Inferior parietal cortex (tissue), 1 donor: ENCODE results near the gene LCE3B.
"Not testable (repeated sequence)": the region's sequence is repeated elsewhere in the genome, so short reads cannot be mapped to it uniquely, and the experiment has no call there.

Experiments used
- DNase-seq: peaks from one replicate; pipeline ENCODE4 v3.0.0-alpha.2; 2016; ENCODE audit errors: extremely low spot score

Gene LCE3B

GRCh38 chr1:152613511-152613910 is at the start of gene LCE3B:
Gene LCE3B, plus strand, starts transcription at chr1:152613811. Its CDS starts 0 bp downstream, at chr1:152613811.
- no peak for DNase-seq

DNA sequence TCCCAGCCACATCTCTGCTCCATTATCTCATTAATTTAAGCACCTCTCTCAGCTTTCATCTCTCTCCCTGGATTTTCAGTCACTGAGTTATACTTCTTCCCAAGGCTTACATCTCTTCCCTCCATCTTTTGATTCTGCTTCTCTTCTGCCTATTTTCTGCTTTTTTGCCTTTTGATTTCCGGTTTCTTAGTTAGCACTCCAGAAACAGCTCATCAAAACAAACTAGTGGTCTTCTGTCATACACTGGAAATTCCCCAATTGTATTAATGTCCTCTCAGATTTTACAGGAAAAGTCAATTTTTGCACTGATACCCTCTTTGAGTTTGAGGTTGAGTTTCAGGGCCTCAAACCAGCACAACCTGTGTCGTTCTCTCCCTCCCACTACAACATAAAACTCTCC is 48.5 kb upstream of the LCE3B start:
- no peak for DNase-seq

GRCh38 chr1:152565535-152566215 is 47.9 kb upstream of the LCE3B start:
- DNase-seq: no peak

DNA sequence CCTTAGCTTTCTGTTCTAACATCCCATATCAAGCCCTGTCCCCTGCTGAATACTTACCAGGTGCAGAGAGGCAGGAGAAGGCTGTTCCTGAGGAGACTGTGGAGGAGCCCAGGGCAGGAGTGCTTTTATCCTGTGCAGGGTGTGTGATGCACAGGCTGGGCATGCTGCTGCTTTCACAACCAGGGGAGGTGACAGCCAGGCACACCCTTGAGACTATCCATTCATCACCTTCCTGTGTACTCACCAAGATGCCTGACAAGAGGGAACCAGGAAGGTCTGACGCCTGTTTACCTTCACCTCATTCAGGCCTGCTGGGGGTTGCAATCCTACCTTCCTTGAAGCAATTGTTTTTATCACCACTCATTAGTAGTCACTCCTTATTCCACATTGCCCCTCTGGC is 46.9 kb upstream of the LCE3B start, which contains the start of gene LCE3E:
Gene LCE3E, minus strand, starts transcription at position 100 of the 400 bp plus-strand sequence. CDS start 572 bp downstream, outside the sequence.
- DNase-seq: no peak

- DNase-seq: no peak
Measured at GRCh38 chr1:152577168-152577567, 36.4 kb upstream of the LCE3B start.

DNA sequence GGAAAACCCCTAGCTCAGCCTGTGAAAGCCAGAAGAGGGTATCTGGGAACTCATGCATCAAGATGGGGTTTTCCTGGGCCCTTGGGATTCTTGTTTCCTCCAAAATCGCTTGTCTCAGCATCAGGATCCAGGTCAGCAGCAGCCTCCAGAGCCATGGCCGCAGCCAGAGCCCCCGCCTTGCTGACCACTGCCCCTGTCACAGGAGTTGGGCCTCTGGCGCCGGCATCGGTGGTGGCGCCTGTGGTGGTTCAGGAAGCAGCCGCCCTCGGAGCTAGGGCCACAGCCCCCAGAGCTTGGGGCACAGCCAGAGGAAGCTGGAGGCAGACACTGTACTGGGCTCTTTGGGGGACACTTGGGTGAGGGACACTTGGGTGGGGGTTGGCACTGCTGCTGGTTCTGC is 34.1 kb upstream of the LCE3B start:
- DNase-seq: not testable (repeated sequence)

- DNase-seq: no peak
Measured at GRCh38 chr1:152580433-152580832, 33.2 kb upstream of the LCE3B start, which contains the start of gene LCE3D. Gene LCE3D, minus strand, starts transcription at chr1:152580516. Its CDS starts 580 bp downstream, at chr1:152579936.

- no peak for DNase-seq
Measured at GRCh38 chr1:152582647-152583046, 31.0 kb upstream of the LCE3B start.

DNA sequence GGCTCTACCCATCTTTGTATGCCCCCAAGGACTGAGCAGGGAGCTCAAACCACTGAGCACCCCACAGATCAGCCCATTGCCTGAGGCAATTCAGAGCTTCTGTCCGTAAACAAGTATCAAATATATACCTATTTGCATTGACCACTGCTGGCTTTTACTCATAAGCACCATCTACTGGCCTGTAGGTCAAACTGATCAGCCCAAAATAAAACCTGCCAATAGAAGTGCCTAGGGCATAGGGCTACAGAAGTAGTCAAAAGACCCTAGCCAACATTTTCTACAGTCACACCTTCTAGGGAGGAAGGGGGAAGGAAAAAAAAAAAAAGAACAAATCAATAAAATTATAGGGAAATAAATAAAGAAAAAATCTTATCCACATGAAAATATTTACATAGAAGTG is 28.0 kb upstream of the LCE3B start:
- DNase-seq: no peak

- DNase-seq: no peak
Measured at GRCh38 chr1:152596986-152597385, 16.6 kb upstream of the LCE3B start.

- DNase-seq: no peak
Measured at GRCh38 chr1:152599934-152600333, 13.7 kb upstream of the LCE3B start, which contains the start of gene LCE3C. Gene LCE3C, plus strand, starts transcription at chr1:152600234. Its CDS starts 498 bp downstream, at chr1:152600732.

DNA sequence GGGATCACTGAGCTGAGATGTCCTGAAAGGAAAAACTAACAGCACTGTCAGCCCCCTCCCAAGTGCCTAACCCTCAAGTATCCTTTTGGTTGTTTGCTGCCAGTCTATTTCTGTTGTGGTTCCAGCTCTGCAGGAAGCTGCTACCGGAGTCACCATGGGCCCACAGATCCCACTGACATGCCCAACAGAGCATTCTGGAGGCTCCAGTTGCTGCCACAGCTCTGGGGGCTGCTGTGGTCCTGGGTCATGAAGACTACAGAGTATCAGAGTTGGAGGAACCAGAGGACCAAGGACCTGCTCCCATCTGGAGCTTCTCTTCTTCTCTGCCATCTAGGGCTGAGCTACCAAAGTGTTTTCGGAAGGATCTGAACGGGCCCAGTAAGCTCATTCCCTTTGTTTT is 8.4 kb downstream of the LCE3B start:
- DNase-seq: no peak

DNA sequence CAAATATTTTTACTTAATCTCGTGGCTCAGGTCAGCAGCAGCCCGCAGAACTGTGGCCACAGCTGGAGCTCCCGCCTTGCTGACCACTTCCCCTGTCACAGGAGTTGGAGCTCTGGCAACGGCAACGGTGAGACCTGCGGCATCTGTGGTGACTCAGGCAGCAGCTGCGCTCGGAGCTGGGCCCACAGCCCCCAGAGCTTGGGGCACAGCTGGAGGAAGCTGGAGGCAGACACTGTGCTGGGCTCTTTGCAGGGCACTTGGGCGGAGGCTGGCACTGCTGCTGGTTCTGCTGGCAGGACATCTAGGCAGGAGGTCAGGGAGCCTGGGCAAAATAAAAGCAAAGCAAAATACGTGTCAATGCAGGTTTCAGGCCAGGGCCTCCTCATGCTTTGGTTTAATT is 9.2 kb downstream of the LCE3B start, which contains the start of gene LCE3A:
Gene LCE3A, minus strand, starts transcription at position 301 of the 400 bp plus-strand sequence. Its CDS starts 0 bp downstream, at position 301.
- no peak for DNase-seq

- DNase-seq: no peak
Measured at GRCh38 chr1:152623203-152623844, 9.7 kb downstream of the LCE3B start.

- no peak for DNase-seq
Measured at GRCh38 chr1:152626744-152627143, 13.1 kb downstream of the LCE3B start.

DNA sequence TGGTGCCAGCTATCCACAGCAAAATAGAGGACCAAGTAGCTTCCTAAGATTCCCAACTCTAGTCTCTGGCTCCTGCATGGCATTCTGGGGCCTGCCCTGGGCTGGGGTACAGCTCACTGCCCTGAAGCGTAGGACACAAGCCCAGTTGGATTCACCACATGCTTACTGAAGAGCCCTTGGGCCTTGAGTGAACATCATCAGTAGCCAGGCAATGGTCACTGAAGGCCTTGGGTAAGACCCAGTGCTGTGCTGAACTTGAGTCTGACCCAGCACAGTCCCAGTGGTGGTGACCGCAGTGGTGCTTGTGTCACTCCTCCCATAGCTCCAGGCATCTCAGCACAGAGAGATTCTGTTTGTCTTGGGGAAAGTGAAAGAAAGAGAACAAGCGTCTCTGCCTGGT is 17.0 kb downstream of the LCE3B start:
- no peak for DNase-seq

GRCh38 chr1:152640351-152640750 is 26.7 kb downstream of the LCE3B start:
- no peak for DNase-seq

- DNase-seq: no peak
Measured at GRCh38 chr1:152643945-152644344, 30.3 kb downstream of the LCE3B start.

DNA sequence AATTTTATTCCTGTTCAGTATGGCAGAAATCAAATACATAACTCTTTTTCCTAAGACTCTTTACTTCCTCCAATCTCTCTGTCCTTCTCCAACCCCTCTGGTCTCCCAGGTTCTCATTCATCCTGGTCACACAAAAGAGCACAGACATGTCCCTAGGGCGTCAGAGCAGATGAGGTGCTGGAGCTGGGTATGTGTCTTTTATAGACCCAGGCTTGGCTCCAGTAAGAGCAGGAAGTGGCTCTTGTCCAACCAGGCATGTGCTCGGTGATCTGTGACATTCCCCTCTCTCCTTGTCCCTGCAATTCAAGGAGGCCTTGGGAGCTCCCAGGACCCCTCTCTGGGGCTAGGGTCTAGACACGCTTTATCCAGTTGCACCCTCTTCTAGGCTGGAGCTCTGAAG is 31.5 kb downstream of the LCE3B start:
- DNase-seq: no peak

DNA sequence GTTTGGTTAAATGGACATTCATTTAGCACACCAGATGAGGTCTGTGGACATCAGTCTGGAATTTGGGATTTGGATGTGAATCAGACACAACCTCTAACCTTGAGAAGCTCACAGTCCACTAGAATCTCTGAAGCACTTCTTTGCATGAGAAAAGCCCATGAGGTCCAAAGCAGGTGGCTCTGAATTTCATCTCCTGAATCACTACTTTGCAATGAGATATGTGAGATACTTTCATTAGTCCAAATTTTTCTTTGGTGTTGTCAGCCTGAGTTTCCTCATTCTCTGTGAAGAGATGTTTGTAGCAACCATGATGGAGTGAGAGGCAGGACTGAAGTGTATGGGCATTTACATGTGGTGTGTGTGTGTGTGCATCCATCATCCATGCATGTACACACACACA is 33.0 kb downstream of the LCE3B start:
- no peak for DNase-seq

DNA sequence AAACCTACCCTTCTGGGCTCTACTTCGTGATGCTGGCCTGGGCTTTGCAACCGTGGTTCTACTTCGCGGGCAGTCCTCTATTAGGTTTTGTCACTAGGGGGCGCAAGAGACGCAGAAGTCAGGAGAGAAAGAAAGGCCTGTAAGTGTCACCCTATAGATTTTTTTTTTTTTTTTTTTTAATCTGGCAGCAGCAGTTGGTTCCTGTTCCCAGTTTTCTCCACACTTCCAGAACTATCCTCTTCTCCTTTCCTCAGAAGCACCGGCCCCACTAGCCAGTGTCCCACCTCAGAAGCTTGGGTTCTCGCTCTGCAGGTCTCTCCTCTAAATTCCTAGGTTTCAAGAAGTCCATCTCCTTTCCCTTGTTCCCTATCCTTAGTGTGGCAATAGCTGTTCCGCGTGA is 40.5 kb downstream of the LCE3B start:
- DNase-seq: peak; percentile 66

DNA sequence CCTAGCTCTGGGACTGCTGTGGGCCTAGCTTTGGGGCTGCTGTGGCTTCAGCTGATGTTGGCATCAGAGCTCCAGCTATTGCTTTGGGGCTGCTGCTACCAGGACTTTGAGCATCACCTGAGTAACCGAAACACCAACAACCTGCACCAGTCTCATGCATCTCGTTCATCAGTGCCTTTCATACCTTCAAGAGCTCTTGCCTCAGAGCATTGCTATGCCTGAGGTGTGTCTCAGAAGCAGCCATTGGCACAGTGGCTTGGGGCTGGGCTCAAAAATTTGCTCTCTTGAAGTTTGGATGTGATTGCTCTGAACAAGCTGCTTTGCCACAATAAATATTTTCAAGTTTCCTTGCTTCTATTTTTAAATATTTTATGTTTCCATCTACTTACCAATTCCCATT is 42.8 kb downstream of the LCE3B start:
- no peak for DNase-seq

DNA sequence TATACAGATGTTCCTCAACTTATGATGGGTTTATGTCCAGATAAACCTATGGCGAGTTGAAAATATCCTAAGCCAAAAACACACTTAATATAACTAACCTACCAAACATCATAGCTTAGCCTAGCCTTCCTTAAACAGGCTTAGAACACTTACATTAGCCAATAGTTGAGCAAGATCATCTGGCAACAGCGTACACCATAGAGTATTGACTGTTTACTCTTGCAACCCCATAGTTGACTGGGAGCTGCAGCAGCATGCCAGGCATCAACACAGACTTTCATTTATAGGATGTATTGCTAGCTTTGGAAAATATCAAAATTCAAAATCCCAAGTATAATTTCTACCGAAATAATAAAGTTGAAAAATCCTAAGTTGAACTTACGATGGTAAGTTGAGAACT is 44.1 kb downstream of the LCE3B start:
- DNase-seq: no peak
